Ishikawa (cell line): ENCODE data around the gene RIOX2.

Experiments used
- CEBPB ChIP-seq: IDR thresholded peaks from 2 replicates; pipeline ENCODE4 v1.6.1; 2012
- CREB1 ChIP-seq: IDR thresholded peaks from 2 replicates; pipeline ENCODE4 v1.6.1; 2012; ENCODE audit warnings: low read depth
- EP300 ChIP-seq: IDR thresholded peaks from 2 replicates; pipeline ENCODE4 v1.6.1; 2012; ENCODE audit warnings: borderline replicate concordance
- FOXM1 ChIP-seq: IDR thresholded peaks from 2 replicates; pipeline ENCODE4 v1.6.1; 2012; ENCODE audit warnings: low read depth, borderline replicate concordance
- MAX ChIP-seq: IDR thresholded peaks from 2 replicates; pipeline ENCODE4 v1.6.1; 2012
- NFIC ChIP-seq: IDR thresholded peaks from 2 replicates; pipeline ENCODE4 v1.6.1; 2012
- RAD21 ChIP-seq: IDR thresholded peaks from 2 replicates; pipeline ENCODE4 v1.6.1; 2012; ENCODE audit warnings: low read depth
- TAF1 ChIP-seq: IDR thresholded peaks from 2 replicates; pipeline ENCODE4 v1.6.1; 2012; ENCODE audit warnings: low read depth, mild to moderate bottlenecking
- TEAD4 ChIP-seq: IDR thresholded peaks from 2 replicates; pipeline ENCODE4 v1.6.1; 2012
- USF1 ChIP-seq: IDR thresholded peaks from 2 replicates; pipeline ENCODE4 v1.6.1; 2012
- YY1 ChIP-seq: IDR thresholded peaks from 2 replicates; pipeline ENCODE4 v1.6.1; 2012; ENCODE audit warnings: low read depth
- ZBTB7A ChIP-seq: IDR thresholded peaks from 2 replicates; pipeline ENCODE4 v1.6.1; 2012; ENCODE audit warnings: low read depth

DNA sequence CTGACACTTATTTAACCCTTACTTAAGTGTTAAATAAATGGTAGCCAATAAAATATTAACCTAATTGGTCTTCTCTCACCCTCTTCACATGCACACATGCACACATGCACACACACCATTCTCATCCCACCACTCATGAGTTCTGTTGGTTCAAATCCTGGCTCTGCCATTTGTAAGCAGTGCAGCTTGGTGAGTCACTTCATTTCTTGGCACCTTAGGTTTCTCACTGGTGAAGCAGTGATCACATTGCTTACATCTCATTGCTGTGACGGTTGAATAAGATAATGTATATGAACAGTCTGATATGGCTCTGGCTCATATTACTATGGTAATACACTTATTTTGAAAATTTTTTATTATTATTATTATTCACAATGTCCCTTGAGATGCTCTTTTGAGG is 33.8 kb downstream of the RIOX2 start:
- TF ChIP-seq CREB1 (no peak), EP300 (no peak), RAD21 (no peak), FOXM1 (no peak), YY1 (no peak), USF1 (no peak), TEAD4 (no peak), TAF1 (no peak), CEBPB (no peak), MAX (no peak), NFIC (no peak), ZBTB7A (no peak)
